ENCODE measurements around the gene RASGEF1B.
A peak's percentile ranks its signal among the peaks of the same experiment; 100 is the strongest.
"Not testable (repeated sequence)": the region's sequence is repeated elsewhere in the genome, so short reads cannot be mapped to it uniquely, and the experiment has no call there.

Gene RASGEF1B

DNA sequence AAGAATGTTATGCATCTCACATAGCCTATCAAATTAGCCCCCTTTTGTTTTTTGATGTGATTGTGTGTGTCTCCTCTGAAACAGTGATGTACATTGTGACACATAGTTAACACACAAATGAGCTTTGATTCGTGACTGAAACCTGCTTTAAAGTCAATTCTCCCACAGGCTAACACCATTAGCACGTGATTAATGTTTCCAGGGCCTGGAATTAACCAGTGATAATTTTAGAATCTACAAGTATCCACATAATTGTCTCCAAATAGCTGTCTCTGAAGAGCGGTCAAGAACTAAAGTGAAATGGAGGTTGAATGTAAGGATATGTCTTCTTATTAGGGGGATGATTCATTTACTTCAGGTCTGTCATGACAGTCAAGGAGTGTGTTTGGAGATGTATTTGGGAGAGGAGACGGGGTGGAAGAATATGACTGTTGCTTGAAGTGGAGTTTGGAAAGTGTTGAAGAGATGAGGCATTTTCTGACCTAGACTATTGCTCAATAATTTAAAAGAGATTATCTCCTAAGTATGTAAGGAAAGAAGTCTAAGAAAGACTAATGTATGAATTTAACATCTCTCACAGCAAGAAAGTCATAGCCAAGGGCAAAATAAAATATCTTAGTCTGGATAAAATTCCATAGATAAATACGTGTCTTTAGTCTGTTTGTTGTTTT lies 13.7 kb upstream of the RASGEF1B start:
- FAIRE-seq, result no peak
- DNase-seq (ENCODE audit: insufficient read length, low spot score), result no peak
- TF ChIP-seq SPI1 (IDR thresholded peaks at IDR 0.05; ENCODE audit: low read depth, low read length) (no peak), TAF1 (IDR thresholded peaks at IDR 0.05; ENCODE audit: low read depth, low read length) (no peak), POU2F2 (IDR thresholded peaks at IDR 0.05; ENCODE audit: low read depth, low read length) (no peak), PAX5 (IDR thresholded peaks at IDR 0.05; ENCODE audit: insufficient read depth, low read length, severe bottlenecking) (no peak)

- FAIRE-seq (no peak), DNase-seq (ENCODE audit: insufficient read length, low spot score) (no peak)
- TF ChIP-seq SPI1 (IDR thresholded peaks at IDR 0.05; ENCODE audit: low read depth, low read length) (no peak), PAX5 (IDR thresholded peaks at IDR 0.05; ENCODE audit: insufficient read depth, low read length, severe bottlenecking) (no peak), POLR2AphosphoS5 (IDR thresholded peaks at IDR 0.05; ENCODE audit: low read depth, low read length) (no peak), POLR2A (IDR thresholded peaks at IDR 0.05; ENCODE audit: low read depth, low read length) (no peak), POU2F2 (IDR thresholded peaks at IDR 0.05; ENCODE audit: low read depth, low read length) (no peak), TAF1 (IDR thresholded peaks at IDR 0.05; ENCODE audit: low read depth, low read length) (no peak)
Observed at GRCh38 chr4:81482326-81482725, 10.6 kb upstream of the RASGEF1B start.

- TF ChIP-seq TAF1 (IDR thresholded peaks at IDR 0.05; ENCODE audit: low read depth, low read length), result no peak
- DNase-seq (ENCODE audit: insufficient read length, low spot score) (no peak), FAIRE-seq (no peak)
Observed at GRCh38 chr4:81481151-81481550, 9.4 kb upstream of the RASGEF1B start.

GRCh38 chr4:81479573-81479972 lies 7.9 kb upstream of the RASGEF1B start:
- DNase-seq (ENCODE audit: insufficient read length, low spot score); FAIRE-seq: not testable (repeated sequence)

DNA sequence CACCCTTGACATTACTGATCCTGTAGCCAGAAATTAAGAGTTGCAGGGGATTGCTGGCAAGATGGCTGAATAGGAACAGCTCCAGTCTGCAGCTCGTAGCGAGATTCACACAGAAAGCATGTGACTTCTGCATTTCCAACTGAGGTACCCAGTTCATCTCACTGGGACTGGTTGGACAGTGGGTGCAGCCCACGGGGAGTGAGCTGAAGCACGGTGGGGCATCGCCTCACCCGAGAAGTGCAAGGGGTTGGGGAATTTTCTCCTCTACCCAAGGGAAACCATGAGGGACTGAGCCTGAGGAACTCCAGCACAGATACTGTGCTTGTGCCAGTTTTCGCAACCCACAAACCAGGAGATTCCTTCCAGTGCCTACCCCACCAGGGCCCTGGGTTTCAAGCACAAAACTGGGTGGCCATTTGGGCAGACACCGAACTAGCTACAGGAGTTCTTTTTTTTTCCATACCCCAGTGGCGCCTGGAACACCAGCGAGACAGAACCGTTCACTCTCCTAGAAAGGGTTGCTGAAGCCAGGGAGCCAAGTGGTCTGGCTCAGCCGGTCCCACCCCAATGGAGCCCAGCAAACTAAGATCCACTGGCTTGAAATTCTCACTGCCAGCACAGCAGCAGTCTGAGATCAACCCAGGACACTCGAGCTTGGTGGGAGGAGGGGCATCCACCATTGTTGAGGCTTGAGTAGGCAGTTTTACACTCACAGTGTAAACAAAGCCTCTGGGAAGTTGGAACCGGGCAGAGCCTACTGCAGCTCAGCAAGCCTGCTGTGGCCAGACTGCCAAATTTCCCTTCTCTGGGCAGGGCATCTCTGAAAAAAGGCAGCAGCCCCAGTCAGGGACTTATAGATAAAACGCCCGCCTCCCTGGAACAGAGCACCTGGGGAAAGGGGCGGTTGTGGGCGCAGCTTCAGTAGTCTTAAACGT lies 1.9 kb upstream of the RASGEF1B start:
- not testable (repeated sequence) for DNase-seq (ENCODE audit: insufficient read length, low spot score)

GRCh38 chr4:81472281-81473182 lies 825 bp upstream of the RASGEF1B start:
- TF ChIP-seq TAF1 (IDR thresholded peaks at IDR 0.05; ENCODE audit: low read depth, low read length) (no peak), POLR2A (IDR thresholded peaks at IDR 0.05; ENCODE audit: low read depth, low read length) (no peak), POLR2AphosphoS5 (IDR thresholded peaks at IDR 0.05; ENCODE audit: low read depth, low read length) (no peak), PAX5 (IDR thresholded peaks at IDR 0.05; ENCODE audit: insufficient read depth, low read length, severe bottlenecking) (no peak), POU2F2 (IDR thresholded peaks at IDR 0.05; ENCODE audit: low read depth, low read length) (no peak), SPI1 (IDR thresholded peaks at IDR 0.05; ENCODE audit: low read depth, low read length) (no peak)
- FAIRE-seq, result no peak
- DNase-seq (ENCODE audit: insufficient read length, low spot score), result no peak

More for the DNA sequence above, 1.9 kb upstream of the RASGEF1B start:
- not testable (repeated sequence) for FAIRE-seq

- FAIRE-seq (no peak), DNase-seq (ENCODE audit: insufficient read length, low spot score) (peak; percentile 30)
- no peak for TF ChIP-seq SPI1 (IDR thresholded peaks at IDR 0.05; ENCODE audit: low read depth, low read length)
- no peak for TF ChIP-seq TAF1 (IDR thresholded peaks at IDR 0.05; ENCODE audit: low read depth, low read length)
- TF ChIP-seq PAX5 (IDR thresholded peaks at IDR 0.05; ENCODE audit: insufficient read depth, low read length, severe bottlenecking), result no peak
- TF ChIP-seq POLR2AphosphoS5 (IDR thresholded peaks at IDR 0.05; ENCODE audit: low read depth, low read length), result no peak
- TF ChIP-seq POU2F2 (IDR thresholded peaks at IDR 0.05; ENCODE audit: low read depth, low read length), result no peak
- no peak for TF ChIP-seq POLR2A (IDR thresholded peaks at IDR 0.05; ENCODE audit: low read depth, low read length)
Observed at GRCh38 chr4:81471298-81471587, 464 bp downstream of the RASGEF1B start.

DNA sequence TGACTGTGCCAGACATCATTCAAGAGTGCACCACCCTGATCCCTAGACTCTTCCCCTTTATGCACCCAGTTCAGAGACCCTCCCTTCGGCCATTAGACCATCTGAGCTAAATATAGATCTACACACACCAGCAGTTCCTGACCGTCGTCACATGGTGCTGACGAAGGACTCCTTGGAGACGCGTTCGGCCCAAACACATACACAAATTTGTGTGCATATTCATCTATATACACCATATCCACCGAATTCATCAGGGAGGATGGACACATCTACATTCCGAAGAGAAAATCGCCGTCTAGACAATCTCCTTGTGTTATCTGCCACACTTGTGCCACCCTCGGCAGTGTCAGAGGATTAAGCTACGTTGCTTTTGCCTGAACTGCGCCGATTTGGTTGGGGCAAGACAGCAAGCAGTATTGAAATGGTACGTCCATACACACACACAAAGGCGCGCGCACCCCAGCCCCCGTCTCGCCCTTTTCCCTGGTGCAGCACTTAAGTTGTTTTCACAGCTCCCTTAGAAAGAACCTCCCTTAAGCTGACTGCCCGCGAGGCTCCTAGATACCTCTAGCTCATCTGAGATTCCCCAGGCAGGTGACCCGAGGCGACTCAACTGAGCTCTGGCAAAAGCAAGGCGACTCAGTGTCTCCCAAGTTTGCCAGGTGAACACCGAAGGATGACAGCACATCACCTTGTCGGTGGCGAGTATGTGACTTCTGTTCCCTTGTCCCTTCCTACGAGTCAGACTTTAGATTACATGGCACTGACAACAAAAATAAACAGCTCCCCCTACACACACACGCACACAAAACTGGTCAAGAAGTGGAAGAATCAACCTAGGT lies 1.0 kb downstream of the RASGEF1B start:
- no peak for TF ChIP-seq POU2F2 (IDR thresholded peaks at IDR 0.05; ENCODE audit: low read depth, low read length)
- TF ChIP-seq POLR2AphosphoS5 (IDR thresholded peaks at IDR 0.05; ENCODE audit: low read depth, low read length), result no peak
- TF ChIP-seq POLR2A (IDR thresholded peaks at IDR 0.05; ENCODE audit: low read depth, low read length), result no peak
- TF ChIP-seq TAF1 (IDR thresholded peaks at IDR 0.05; ENCODE audit: low read depth, low read length), result no peak
- no peak for TF ChIP-seq SPI1 (IDR thresholded peaks at IDR 0.05; ENCODE audit: low read depth, low read length)
- TF ChIP-seq PAX5 (IDR thresholded peaks at IDR 0.05; ENCODE audit: insufficient read depth, low read length, severe bottlenecking), result no peak
- no peak for FAIRE-seq

GRCh38 chr4:81469781-81470455 lies 1.8 kb downstream of the RASGEF1B start:
- no peak for DNase-seq (ENCODE audit: insufficient read length, low spot score)
- TF ChIP-seq PAX5 (IDR thresholded peaks at IDR 0.05; ENCODE audit: insufficient read depth, low read length, severe bottlenecking) (no peak), POLR2A (IDR thresholded peaks at IDR 0.05; ENCODE audit: low read depth, low read length) (no peak), POU2F2 (IDR thresholded peaks at IDR 0.05; ENCODE audit: low read depth, low read length) (no peak), POLR2AphosphoS5 (IDR thresholded peaks at IDR 0.05; ENCODE audit: low read depth, low read length) (no peak), TAF1 (IDR thresholded peaks at IDR 0.05; ENCODE audit: low read depth, low read length) (no peak), SPI1 (IDR thresholded peaks at IDR 0.05; ENCODE audit: low read depth, low read length) (no peak)
- no peak for FAIRE-seq

More for the DNA sequence above, 1.0 kb downstream of the RASGEF1B start:
- DNase-seq (ENCODE audit: insufficient read length, low spot score), result no peak
